Measurements from ENCODE around the gene NPPB. TPM values are rescaled to one million over a fixed set of nuclear protein-coding genes. Genes with fewer than 3 reads are reported as not detected.
A peak's percentile ranks its signal among the peaks of the same experiment; 100 is the strongest.

NPPB gene
- total RNA-seq (2014; rRNA removed; shearing (Covaris generic)): not detected in 2 replicates
- not detected in 2 replicates for total RNA-seq (2022)
- Bru-seq, nascent RNA: not detected
- BruChase-seq, experiment 1, labeled RNA remaining after a 6-hour chase: not detected
- BruChase-seq, experiment 2, labeled RNA remaining after a 2-hour chase: not detected
- long read RNA-seq: 0 reads

- ChIA-PET CTCF (ENCODE audit: unreplicated experiment) (no interaction called here), POLR2A (no interaction called here)
- Histone ChIP-seq H3K4me3 (ENCODE audit: low read depth, low read length, poor library complexity, severe bottlenecking) (no peak within 1 kb of the TSS), H3K4me2 (ENCODE audit: low read length) (no peak within 1 kb of the TSS), H2AFZ (ENCODE audit: low read length) (no peak within 1 kb of the TSS), H3K9me2 (ENCODE audit: insufficient read depth, low read length) (no peaks in the 10 kb centered on the region), H3K36me3 (ENCODE audit: insufficient read depth, low read length) (no peaks in the 10 kb centered on the region), H3K27ac (ENCODE audit: low read depth, low read length, poor library complexity, severe bottlenecking) (no peak within 1 kb of the TSS), H3K79me2 (ENCODE audit: insufficient read depth, low read depth, low read length) (no peaks in the 10 kb centered on the region), H3K4me1 (ENCODE audit: insufficient read depth, low read length, poor library complexity, severe bottlenecking) (peaks cover 11% of the 10 kb centered on the region), H3K9me3 (ENCODE audit: low read length) (no peaks in the 10 kb centered on the region), H4K20me1 (ENCODE audit: insufficient read depth, low read length) (no peaks in the 10 kb centered on the region)
- no TSS peak for BruUV-seq (replicated peaks)
- no peak for DNase-seq (ENCODE audit: low spot score)
- intact Hi-C loops (cut with micrococcal nuclease; ENCODE audit: unreplicated experiment): no loop called here
- TF ChIP-seq EZH2phosphoT487 (IDR thresholded peaks at IDR 0.05; ENCODE audit: borderline replicate concordance, low read depth, low read length) (no peak), CTCF (conservative IDR thresholded peaks at IDR 0.05; ENCODE audit: low read length) (no peak)
These were observed at the start of gene NPPB for GRCh38 chr1:11858613-11858967. NPPB (minus strand) TSS chr1:11858945; CDS start chr1:11858833, 112 bp downstream.

GRCh38 chr1:11908095-11908675 is 49.4 kb upstream of the NPPB start:
- no peaks in the 10 kb centered on the region for H3K79me2 ChIP-seq (ENCODE audit: insufficient read depth, low read depth, low read length)
- TSS peak; percentile 100 for BruUV-seq (replicated peaks)
- peak; percentile 94 for DNase-seq (ENCODE audit: low spot score)
- CTCF ChIA-PET (ENCODE audit: unreplicated experiment): interaction anchor here (0.9 kb wide), 1 partner anchor 44 kb away, joined by 3 read pairs; no protein-coding TSS in a partner anchor
- POLR2A ChIA-PET: interaction anchor here (0.6 to 3.8 kb wide), 22 partner anchors 9 to 131 kb away, joined by 3 to 44 read pairs (median 4); partner anchors contain the start of genes KIAA2013, MFN2, NPPA and PLOD1
- H3K9me2 ChIP-seq (ENCODE audit: insufficient read depth, low read length): no peaks in the 10 kb centered on the region
- intact Hi-C loops (cut with micrococcal nuclease; ENCODE audit: unreplicated experiment): loop anchor here (1.0 to 5.0 kb wide), 4 partner anchors 59 to 134 kb away; partner anchors contain the start of genes MFN2 and MIIP
- peak overlapping the region; percentile 73 for H3K4me3 ChIP-seq (ENCODE audit: low read depth, low read length, poor library complexity, severe bottlenecking)
- H3K4me2 ChIP-seq (ENCODE audit: low read length): peak overlapping the region; percentile 91
- no peak overlapping the region for H2AFZ ChIP-seq (ENCODE audit: low read length)
- no peaks in the 10 kb centered on the region for H4K20me1 ChIP-seq (ENCODE audit: insufficient read depth, low read length)
- H3K9me3 ChIP-seq (ENCODE audit: low read length): no peaks in the 10 kb centered on the region
- H3K27ac ChIP-seq (ENCODE audit: low read depth, low read length, poor library complexity, severe bottlenecking): peak overlapping the region; percentile 98
- TF ChIP-seq EZH2phosphoT487 (IDR thresholded peaks at IDR 0.05; ENCODE audit: borderline replicate concordance, low read depth, low read length) (no peak), CTCF (conservative IDR thresholded peaks at IDR 0.05; ENCODE audit: low read length) (no peak)
- no peaks in the 10 kb centered on the region for H3K36me3 ChIP-seq (ENCODE audit: insufficient read depth, low read length)
- H3K4me1 ChIP-seq (ENCODE audit: insufficient read depth, low read length, poor library complexity, severe bottlenecking): peaks cover 10% of the 10 kb centered on the region

Measured in OCI-LY7 (cell line).